Mesodermal cell (in vitro differentiated cells): Measurements from ENCODE around the gene PKM.

Source experiments
- H3K27ac ChIP-seq: 2 replicates; pipeline ENCODE4 v1.7.0; 2013; ENCODE audit warnings: mild to moderate bottlenecking, low read depth, low read length, moderate library complexity; ENCODE audit not compliant: severe bottlenecking
- H3K36me3 ChIP-seq: 2 replicates; pipeline ENCODE4 v1.7.1; 2013; ENCODE audit warnings: mild to moderate bottlenecking, low read length, moderate library complexity; ENCODE audit not compliant: control insufficient read depth, insufficient read depth
- H3K4me1 ChIP-seq: one replicate; pipeline ENCODE4 v1.7.1; 2013; ENCODE audit warnings: mild to moderate bottlenecking, low read length; ENCODE audit not compliant: insufficient read depth, control insufficient read depth, poor library complexity, severe bottlenecking
- H3K4me3 ChIP-seq: 2 replicates; pipeline ENCODE4 v1.7.0; 2013; ENCODE audit warnings: low read length, control low read depth, mild to moderate bottlenecking; ENCODE audit not compliant: insufficient read depth, poor library complexity, severe bottlenecking; ENCODE audit errors: extremely low read depth
- H3K9me3 ChIP-seq: 2 replicates; pipeline ENCODE4 v1.7.1; 2013; ENCODE audit warnings: mild to moderate bottlenecking, low read length, moderate library complexity; ENCODE audit not compliant: control insufficient read depth
- WGBS, 2 experiments: methylation state at CpG; one replicate each; pipeline ENCODE4 v1.1.5; 2013; ENCODE audit warnings: missing lambda C conversion rate in 2 of 2; ENCODE audit not compliant: insufficient coverage in 2 of 2; 5-methylcytosine and 5-hydroxymethylcytosine counted together

Gene PKM

GRCh38 chr15:72220687-72221086 lies 10.3 kb downstream of the PKM start:
- H3K4me1 ChIP-seq = peaks cover 23% of the 10 kb centered on the region
- WGBS, 2 experiments = 67 to 83% methylated on average over 1 of the region's 1 CpG
- H3K9me3 ChIP-seq = no peaks in the 10 kb centered on the region
- no peak overlapping the region for H3K4me3 ChIP-seq
- peak overlapping the region; percentile 30 for H3K27ac ChIP-seq
- peaks cover 87% of the 10 kb centered on the region for H3K36me3 ChIP-seq

GRCh38 chr15:72217216-72217615 lies 13.8 kb downstream of the PKM start:
- H3K36me3 ChIP-seq = peaks cover 92% of the 10 kb centered on the region
- peaks cover under 1% of the 10 kb centered on the region for H3K4me1 ChIP-seq
- no peaks in the 10 kb centered on the region for H3K9me3 ChIP-seq
- H3K4me3 ChIP-seq = no peak overlapping the region
- WGBS, 2 experiments = 80 to 93% methylated on average over 2 of the region's 4 CpGs
- H3K27ac ChIP-seq = no peak overlapping the region

GRCh38 chr15:72216079-72216478 lies 14.9 kb downstream of the PKM start:
- H3K4me1 ChIP-seq = no peaks in the 10 kb centered on the region
- H3K4me3 ChIP-seq = no peak overlapping the region
- no peak overlapping the region for H3K27ac ChIP-seq
- H3K9me3 ChIP-seq = no peaks in the 10 kb centered on the region
- 100% methylated on average over 1 of the region's 1 CpG; no CpG with 5 or more reads in 1 of the 2 experiments for WGBS, 2 experiments
- H3K36me3 ChIP-seq = peaks cover 99% of the 10 kb centered on the region

- H3K27ac ChIP-seq = no peak overlapping the region
- no peak overlapping the region for H3K4me3 ChIP-seq
- H3K9me3 ChIP-seq = no peaks in the 10 kb centered on the region
- H3K4me1 ChIP-seq = peaks cover 10% of the 10 kb centered on the region
- peaks cover 98% of the 10 kb centered on the region for H3K36me3 ChIP-seq
Observed at GRCh38 chr15:72207558-72208085, 23.4 kb downstream of the PKM start.

GRCh38 chr15:72206677-72207000 lies 24.4 kb downstream of the PKM start:
- no peak overlapping the region for H3K4me3 ChIP-seq
- H3K4me1 ChIP-seq = peaks cover 10% of the 10 kb centered on the region
- no peak overlapping the region for H3K27ac ChIP-seq
- H3K36me3 ChIP-seq = peaks cover 98% of the 10 kb centered on the region
- no peaks in the 10 kb centered on the region for H3K9me3 ChIP-seq
- WGBS, 2 experiments = 90 to 97% methylated on average over 4 to 5 of the region's 5 CpGs

GRCh38 chr15:72205896-72206676 lies 24.9 kb downstream of the PKM start:
- 94 to 95% methylated on average over 10 of the region's 10 CpGs for WGBS, 2 experiments
- Histone ChIP-seq H3K36me3 (peaks cover 98% of the 10 kb centered on the region), H3K4me3 (no peak overlapping the region), H3K4me1 (peaks cover 10% of the 10 kb centered on the region), H3K9me3 (no peaks in the 10 kb centered on the region), H3K27ac (no peak overlapping the region)

GRCh38 chr15:72205273-72205672 lies 25.7 kb downstream of the PKM start:
- Histone ChIP-seq H3K27ac (no peak overlapping the region), H3K9me3 (no peaks in the 10 kb centered on the region), H3K4me1 (peaks cover 17% of the 10 kb centered on the region), H3K4me3 (no peak overlapping the region), H3K36me3 (peaks cover 98% of the 10 kb centered on the region)
- WGBS, 2 experiments = 92 to 100% methylated on average over 2 of the region's 2 CpGs

- Histone ChIP-seq H3K4me3 (no peak overlapping the region), H3K36me3 (peaks cover 99% of the 10 kb centered on the region), H3K4me1 (peaks cover 13% of the 10 kb centered on the region), H3K27ac (peak overlapping the region; percentile 20), H3K9me3 (no peaks in the 10 kb centered on the region)
- 94% methylated on average over 5 of the region's 5 CpGs for WGBS, 2 experiments
Observed at GRCh38 chr15:72203507-72203837, 27.5 kb downstream of the PKM start.

- H3K9me3 ChIP-seq = no peaks in the 10 kb centered on the region
- peaks cover 13% of the 10 kb centered on the region for H3K4me1 ChIP-seq
- WGBS, 2 experiments = 94 to 95% methylated on average over 7 to 8 of the region's 8 CpGs
- H3K36me3 ChIP-seq = peaks cover 97% of the 10 kb centered on the region
- no peak overlapping the region for H3K4me3 ChIP-seq
- no peak overlapping the region for H3K27ac ChIP-seq
Observed at GRCh38 chr15:72202801-72203506, 28.0 kb downstream of the PKM start.

- 94 to 98% methylated on average over 13 of the region's 13 CpGs for WGBS, 2 experiments
- Histone ChIP-seq H3K36me3 (peaks cover 91% of the 10 kb centered on the region), H3K9me3 (no peaks in the 10 kb centered on the region), H3K4me3 (no peak overlapping the region), H3K27ac (no peak overlapping the region), H3K4me1 (peaks cover 13% of the 10 kb centered on the region)
Observed at GRCh38 chr15:72202302-72202701, 28.7 kb downstream of the PKM start.

GRCh38 chr15:72201391-72201921 lies 29.5 kb downstream of the PKM start:
- Histone ChIP-seq H3K9me3 (no peaks in the 10 kb centered on the region), H3K27ac (no peak overlapping the region), H3K4me3 (no peak overlapping the region), H3K4me1 (peaks cover 7% of the 10 kb centered on the region), H3K36me3 (peaks cover 82% of the 10 kb centered on the region)
- 94 to 95% methylated on average over 3 of the region's 3 CpGs for WGBS, 2 experiments
